HG03159 (cell line): ENCODE data around the gene COL1A1.

Experiments
- ATAC-seq: cut with Tn5 transposase; IDR thresholded peaks from one replicate; pipeline ENCODE4 v1.9.1; 2021; ENCODE audit warnings: mild to moderate bottlenecking, moderate library complexity; ENCODE audit not compliant: unreplicated experiment

Gene COL1A1

GRCh38 chr17:50187751-50188530, 13.5 kb downstream of the COL1A1 start:
- no peak for ATAC-seq

- ATAC-seq, result no peak
These were observed 14.1 kb downstream of the COL1A1 start for GRCh38 chr17:50187394-50187725.

- ATAC-seq, result no peak
These were observed 14.6 kb downstream of the COL1A1 start for GRCh38 chr17:50186661-50187393.

GRCh38 chr17:50185631-50186471, 15.6 kb downstream of the COL1A1 start:
- no peak for ATAC-seq

- no peak for ATAC-seq
These were observed 16.6 kb downstream of the COL1A1 start for GRCh38 chr17:50184611-50185398.

GRCh38 chr17:50184064-50184463, 17.4 kb downstream of the COL1A1 start:
- no peak for ATAC-seq

- ATAC-seq, result no peak
These were observed 17.9 kb downstream of the COL1A1 start for GRCh38 chr17:50183421-50183994.

GRCh38 chr17:50182783-50183420, 18.5 kb downstream of the COL1A1 start:
- no peak for ATAC-seq

GRCh38 chr17:50181591-50182560, 19.6 kb downstream of the COL1A1 start:
- no peak for ATAC-seq

GRCh38 chr17:50181144-50181543, 20.3 kb downstream of the COL1A1 start:
- no peak for ATAC-seq

GRCh38 chr17:50180620-50181019, 20.8 kb downstream of the COL1A1 start:
- ATAC-seq, result no peak

GRCh38 chr17:50180111-50180510, 21.3 kb downstream of the COL1A1 start:
- no peak for ATAC-seq

GRCh38 chr17:50177983-50178834, 23.2 kb downstream of the COL1A1 start:
- no peak for ATAC-seq

GRCh38 chr17:50177476-50177875, 24.0 kb downstream of the COL1A1 start:
- ATAC-seq, result no peak

- no peak for ATAC-seq
These were observed 24.7 kb downstream of the COL1A1 start for GRCh38 chr17:50176559-50177357.

GRCh38 chr17:50175035-50175807, 26.2 kb downstream of the COL1A1 start:
- no peak for ATAC-seq
